HCT116 (cell line): Measurements from ENCODE around the gene MTHFD2L.

ENCODE experiments used
- CBX3 ChIP-seq: IDR thresholded peaks from 2 replicates; pipeline ENCODE4 v1.6.1; 2012; ENCODE audit warnings: low read depth
- EGR1 ChIP-seq: IDR thresholded peaks from 2 replicates; pipeline ENCODE4 v1.6.1; 2012; ENCODE audit warnings: low read depth
- EZH2 ChIP-seq: fragments of 200-600 bp; sonication (generic); IDR thresholded peaks from 2 replicates; pipeline ENCODE4 v1.6.1; 2017; ENCODE audit warnings: antibody characterized with exemption, mixed run types
- EZH2phosphoT487 ChIP-seq: fragments of 200-600 bp; IDR thresholded peaks from 2 replicates; pipeline ENCODE4 v1.6.1; 2018; ENCODE audit warnings: antibody characterized with exemption, borderline replicate concordance
- JUND ChIP-seq: IDR thresholded peaks from 2 replicates; pipeline ENCODE4 v1.6.1; 2012
- POLR2AphosphoS5 ChIP-seq: IDR thresholded peaks from 2 replicates; pipeline ENCODE4 v1.6.1; 2011; ENCODE audit warnings: mild to moderate bottlenecking, low read depth, low read length, moderate library complexity
- SP1 ChIP-seq: IDR thresholded peaks from 2 replicates; pipeline ENCODE4 v1.6.1; 2012; ENCODE audit warnings: low read depth
- SRF ChIP-seq: IDR thresholded peaks from 2 replicates; pipeline ENCODE4 v1.6.1; 2012; ENCODE audit warnings: low read depth
- TCF7L2 ChIP-seq: IDR thresholded peaks from 2 replicates; pipeline ENCODE4 v1.7.0; 2011; ENCODE audit warnings: borderline replicate concordance, inconsistent platforms; ENCODE audit not compliant: insufficient read depth, insufficient read length; ENCODE audit errors: extremely low read depth
- TF ChIP-seq, protein P1 (sequence below), 3 experiments: fragments of 200-600 bp in 1 of 3; sonication (generic) in 1 of 3; IDR thresholded peaks in 2 of 3; conservative IDR thresholded peaks in 1 of 3; 2 replicates each; pipeline ENCODE4 v1.5.1; 2012 to 2017; ENCODE audit warnings: low read depth in 2 of 3, low read length in 2 of 3, antibody characterized with exemption in 1 of 3, borderline replicate concordance in 1 of 3, control low read depth in 1 of 3, mild to moderate bottlenecking in 1 of 3, mixed read lengths in 1 of 3, mixed run types in 1 of 3, moderate library complexity in 1 of 3; ENCODE audit not compliant: insufficient read depth in 1 of 3

DNA sequence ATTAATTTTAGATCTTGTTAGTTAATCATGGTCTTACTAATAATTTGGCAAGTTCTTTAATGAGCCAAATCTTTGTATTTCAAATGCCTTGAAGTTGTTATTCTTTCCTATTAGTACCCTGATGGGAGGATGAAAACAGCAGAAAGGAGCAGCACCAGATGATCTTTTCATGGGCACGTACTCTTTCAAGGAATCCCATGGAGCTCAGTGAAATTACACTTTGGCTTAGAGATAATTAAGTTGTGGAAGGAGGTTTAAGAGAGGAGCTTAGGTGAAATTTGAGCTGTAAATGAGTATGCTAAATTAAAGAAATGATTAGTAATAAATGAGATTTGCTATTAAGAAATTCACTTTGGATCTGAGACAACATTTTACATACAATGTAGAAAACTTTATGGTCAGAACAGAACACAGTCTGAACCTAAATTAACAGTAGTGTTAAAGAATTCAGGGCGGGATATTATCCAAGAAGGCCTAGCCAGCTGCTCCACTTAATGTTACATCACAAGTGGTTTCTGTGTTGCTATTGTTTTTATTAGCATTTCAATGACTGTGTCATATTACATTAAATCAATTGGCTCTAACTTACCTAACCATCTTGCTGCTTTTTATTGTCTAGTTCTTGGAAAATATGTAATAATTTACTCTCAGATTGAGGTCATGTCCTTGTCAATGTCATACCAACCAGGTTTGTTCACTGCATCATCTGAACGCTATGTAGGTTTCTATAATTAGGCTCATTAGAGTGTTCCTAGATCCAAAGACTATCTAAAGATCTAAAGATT is 3.9 kb downstream of the MTHFD2L start:
- no peak for TF ChIP-seq SRF
- TF ChIP-seq JUND, result no peak
- TF ChIP-seq POLR2AphosphoS5, result no peak
- TF ChIP-seq, protein P1, sequence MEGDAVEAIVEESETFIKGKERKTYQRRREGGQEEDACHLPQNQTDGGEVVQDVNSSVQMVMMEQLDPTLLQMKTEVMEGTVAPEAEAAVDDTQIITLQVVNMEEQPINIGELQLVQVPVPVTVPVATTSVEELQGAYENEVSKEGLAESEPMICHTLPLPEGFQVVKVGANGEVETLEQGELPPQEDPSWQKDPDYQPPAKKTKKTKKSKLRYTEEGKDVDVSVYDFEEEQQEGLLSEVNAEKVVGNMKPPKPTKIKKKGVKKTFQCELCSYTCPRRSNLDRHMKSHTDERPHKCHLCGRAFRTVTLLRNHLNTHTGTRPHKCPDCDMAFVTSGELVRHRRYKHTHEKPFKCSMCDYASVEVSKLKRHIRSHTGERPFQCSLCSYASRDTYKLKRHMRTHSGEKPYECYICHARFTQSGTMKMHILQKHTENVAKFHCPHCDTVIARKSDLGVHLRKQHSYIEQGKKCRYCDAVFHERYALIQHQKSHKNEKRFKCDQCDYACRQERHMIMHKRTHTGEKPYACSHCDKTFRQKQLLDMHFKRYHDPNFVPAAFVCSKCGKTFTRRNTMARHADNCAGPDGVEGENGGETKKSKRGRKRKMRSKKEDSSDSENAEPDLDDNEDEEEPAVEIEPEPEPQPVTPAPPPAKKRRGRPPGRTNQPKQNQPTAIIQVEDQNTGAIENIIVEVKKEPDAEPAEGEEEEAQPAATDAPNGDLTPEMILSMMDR (IDR thresholded peaks at IDR 0.05 in 2 of 3, conservative IDR thresholded peaks at IDR 0.05 in 1 of 3; ENCODE audit: borderline replicate concordance in 1 of 3, insufficient read depth in 1 of 3, low read depth in 2 of 3, low read length in 2 of 3), result no peak
- no peak for TF ChIP-seq CBX3
- TF ChIP-seq EZH2, result no peak
- TF ChIP-seq TCF7L2, result no peak
- TF ChIP-seq EGR1, result no peak
- TF ChIP-seq EZH2phosphoT487, result no peak
- no peak for TF ChIP-seq SP1
